MCF 10A (cell line): ENCODE data around the gene DUSP8. TPM values are rescaled to one million over a fixed set of nuclear protein-coding genes. Genes with fewer than 3 reads are reported as not detected.

ENCODE experiments used
- BruUV-seq: library from RNA; stranded (reverse); fragments of 400-500 nt; replicated peaks from 2 replicates; lab custom pipeline; 2021; lab: Mats Ljungman, UMichigan
- CTCF ChIA-PET: fragments of 300-600 bp; sonication (Branson Sonifier 250); formaldehyde crosslinking; extraction: SDS; loops from one replicate; lab custom pipeline; 2021; ENCODE audit warnings: antibody characterized with exemption, inconsistent platforms; lab: Yijun Ruan, JAX
- POLR2A ChIA-PET: fragments of 300-600, 350-650 bp; sonication (Branson Sonifier 250); formaldehyde crosslinking; extraction: SDS; loops from one replicate; lab custom pipeline; 2020; ENCODE audit warnings: antibody characterized with exemption, inconsistent platforms; lab: Yijun Ruan, JAX
- DNase-seq: peaks from one replicate; pipeline ENCODE4 v3.0.0-alpha.2; 2018; ENCODE audit not compliant: unreplicated experiment
- H3K27ac Mint-ChIP-seq: one replicate; pipeline ENCODE4 v1.8.0; 2022; ENCODE audit warnings: mild to moderate bottlenecking, low read depth, mixed read lengths; ENCODE audit not compliant: unreplicated experiment
- H3K27me3 Mint-ChIP-seq: one replicate; pipeline ENCODE4 v1.8.0; 2022; ENCODE audit warnings: mixed read lengths; ENCODE audit not compliant: insufficient read depth, unreplicated experiment
- H3K36me3 Mint-ChIP-seq: one replicate; pipeline ENCODE4 v1.8.0; 2022; ENCODE audit warnings: mild to moderate bottlenecking, moderate library complexity, mixed read lengths; ENCODE audit not compliant: insufficient read depth, unreplicated experiment
- H3K4me1 Mint-ChIP-seq: one replicate; pipeline ENCODE4 v1.8.0; 2022; ENCODE audit warnings: mixed read lengths; ENCODE audit not compliant: insufficient read depth, unreplicated experiment
- H3K4me3 Mint-ChIP-seq: one replicate; pipeline ENCODE4 v1.8.0; 2022; ENCODE audit warnings: mild to moderate bottlenecking, moderate library complexity, mixed read lengths; ENCODE audit not compliant: unreplicated experiment
- H3K9me3 Mint-ChIP-seq: one replicate; pipeline ENCODE4 v1.8.0; 2022; ENCODE audit warnings: mixed read lengths; ENCODE audit not compliant: unreplicated experiment
- intact Hi-C: fragments of 100-400 bp; cut with micrococcal nuclease; formaldehyde crosslinking; loops from 2 replicates; pipeline ENCODE4 v1.14.1; 2022
- total RNA-seq: library from RNA; stranded (reverse); gene quantifications from 2 replicates; pipeline ENCODE4 v1.2.3, GENCODE V29; 2022
- TF ChIP-seq, protein P1 (sequence below): fragments of 200-600 bp; IDR thresholded peaks from one replicate; pipeline ENCODE4 v1.8.0; 2022; ENCODE audit warnings: antibody characterized with exemption, mild to moderate bottlenecking; ENCODE audit not compliant: unreplicated experiment

DUSP8 gene
- total RNA-seq, 1 experiment from 2014 or later, result 17.6 TPM

DNA sequence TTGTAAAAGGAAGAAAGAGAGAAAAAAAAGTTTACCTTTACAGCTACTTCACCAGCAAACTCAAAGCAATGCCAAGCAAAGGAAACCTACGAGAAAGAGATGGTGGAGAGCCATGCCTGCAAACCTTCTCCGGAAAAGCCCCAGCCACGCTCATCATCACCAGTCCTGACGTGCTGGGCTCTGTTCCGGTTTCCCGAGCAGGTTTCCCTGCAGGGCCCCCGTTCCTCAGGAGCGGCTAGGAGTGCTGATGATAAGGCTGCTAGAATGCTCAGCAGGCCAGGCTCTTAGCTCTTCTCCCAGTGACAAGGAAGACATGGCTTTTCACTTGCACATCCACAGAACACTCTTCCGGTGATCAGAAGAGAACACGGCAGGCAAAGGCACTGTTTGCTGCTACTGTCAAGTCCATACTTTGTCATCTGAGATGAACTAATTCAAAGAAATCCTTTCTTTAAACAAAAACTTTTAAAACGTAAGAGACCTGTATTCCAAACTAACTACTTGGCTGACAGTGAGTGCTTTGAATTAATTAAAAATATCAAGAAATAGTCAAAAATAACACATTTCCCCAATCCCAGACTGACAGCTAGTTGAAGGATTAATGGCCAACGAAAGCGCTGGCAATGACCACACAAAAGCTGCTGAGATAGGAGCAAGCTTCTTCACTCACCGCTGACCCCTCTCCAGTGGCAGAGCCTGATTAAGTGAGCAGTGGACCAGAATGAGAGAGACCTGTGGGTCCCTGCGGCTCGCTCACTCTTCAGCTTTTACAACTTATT lies 35.8 kb downstream of the DUSP8 start:
- H3K4me3 Mint-ChIP-seq, result no peak overlapping the region
- DNase-seq, result no peak
- POLR2A ChIA-PET, result interaction anchor here (0.5 to 0.9 kb wide), 2 partner anchors 274 to 1237 kb away, joined by 3 to 4 read pairs; no protein-coding TSS in a partner anchor
- BruUV-seq, result TSS peak; percentile 34
- H3K36me3 Mint-ChIP-seq, result peaks cover 12% of the 10 kb centered on the region
- H3K9me3 Mint-ChIP-seq, result no peaks in the 10 kb centered on the region
- H3K27me3 Mint-ChIP-seq, result no peaks in the 10 kb centered on the region
- CTCF ChIA-PET, result interaction anchor here (0.9 to 1.3 kb wide), 2 partner anchors 10 to 103 kb away, joined by 3 to 4 read pairs; no protein-coding TSS in a partner anchor
- H3K4me1 Mint-ChIP-seq, result peaks cover 35% of the 10 kb centered on the region
- TF ChIP-seq, protein P1, sequence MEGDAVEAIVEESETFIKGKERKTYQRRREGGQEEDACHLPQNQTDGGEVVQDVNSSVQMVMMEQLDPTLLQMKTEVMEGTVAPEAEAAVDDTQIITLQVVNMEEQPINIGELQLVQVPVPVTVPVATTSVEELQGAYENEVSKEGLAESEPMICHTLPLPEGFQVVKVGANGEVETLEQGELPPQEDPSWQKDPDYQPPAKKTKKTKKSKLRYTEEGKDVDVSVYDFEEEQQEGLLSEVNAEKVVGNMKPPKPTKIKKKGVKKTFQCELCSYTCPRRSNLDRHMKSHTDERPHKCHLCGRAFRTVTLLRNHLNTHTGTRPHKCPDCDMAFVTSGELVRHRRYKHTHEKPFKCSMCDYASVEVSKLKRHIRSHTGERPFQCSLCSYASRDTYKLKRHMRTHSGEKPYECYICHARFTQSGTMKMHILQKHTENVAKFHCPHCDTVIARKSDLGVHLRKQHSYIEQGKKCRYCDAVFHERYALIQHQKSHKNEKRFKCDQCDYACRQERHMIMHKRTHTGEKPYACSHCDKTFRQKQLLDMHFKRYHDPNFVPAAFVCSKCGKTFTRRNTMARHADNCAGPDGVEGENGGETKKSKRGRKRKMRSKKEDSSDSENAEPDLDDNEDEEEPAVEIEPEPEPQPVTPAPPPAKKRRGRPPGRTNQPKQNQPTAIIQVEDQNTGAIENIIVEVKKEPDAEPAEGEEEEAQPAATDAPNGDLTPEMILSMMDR, result no peak
- H3K27ac Mint-ChIP-seq, result no peak overlapping the region
- intact Hi-C loops, result loop anchor here (10.0 kb wide), 1 partner anchor 231 kb away; the partner anchor contains the start of gene TOLLIP

DNA sequence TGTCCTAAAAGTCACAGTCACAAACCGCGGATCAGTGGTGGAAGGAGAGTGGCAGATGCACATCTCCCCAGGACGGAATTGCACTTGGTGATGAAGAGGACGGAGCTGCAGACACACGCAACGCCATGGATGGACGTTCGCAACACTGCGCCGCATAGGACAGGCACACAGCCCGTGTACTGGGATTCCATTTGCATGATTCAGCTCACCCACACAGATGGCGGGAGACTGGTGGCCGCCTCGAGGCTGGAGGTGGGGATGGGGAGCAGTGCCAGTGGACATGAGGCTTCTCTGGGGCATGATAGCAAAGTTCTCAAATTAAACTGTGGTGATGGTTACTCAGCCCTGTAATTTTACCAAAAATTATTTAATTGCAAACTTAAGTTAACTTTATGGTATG lies 37.4 kb downstream of the DUSP8 start:
- intact Hi-C loops, result loop anchor here (10.0 kb wide), 1 partner anchor 230 kb away; the partner anchor contains the start of gene TOLLIP
- TF ChIP-seq, protein P1, result no peak
- Mint-ChIP-seq H3K4me3 (peak overlapping the region; percentile 35), H3K9me3 (no peaks in the 10 kb centered on the region), H3K27me3 (no peaks in the 10 kb centered on the region), H3K36me3 (peaks cover 13% of the 10 kb centered on the region), H3K27ac (peak overlapping the region; percentile 46), H3K4me1 (peaks cover 36% of the 10 kb centered on the region)
- peak; percentile 76 for DNase-seq
- CTCF ChIA-PET, result interaction anchor here (0.5 to 1.0 kb wide), 4 partner anchors 17 to 421 kb away, joined by 3 to 5 read pairs (median 4); no protein-coding TSS in a partner anchor
- POLR2A ChIA-PET, result no interaction called here
- no TSS peak for BruUV-seq

DNA sequence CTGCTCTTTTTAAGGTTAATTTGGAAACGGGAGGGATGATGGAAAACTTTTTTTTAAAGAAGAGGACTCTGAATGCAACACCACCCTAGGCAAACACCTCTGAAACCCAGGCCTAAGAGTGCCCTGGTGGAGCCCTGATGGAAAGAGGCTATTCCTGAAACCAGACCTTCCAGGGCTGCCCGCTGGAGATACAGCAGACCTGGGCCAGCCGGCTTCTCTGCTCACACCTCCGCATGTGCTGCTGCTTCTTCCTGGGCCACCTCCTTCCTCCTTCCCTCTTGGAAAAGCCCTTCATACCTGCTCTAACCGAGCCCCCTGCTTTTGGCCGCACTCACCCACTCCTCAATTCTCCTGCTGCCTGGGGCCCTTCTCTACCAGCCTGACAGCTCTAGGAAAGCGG lies 37.9 kb downstream of the DUSP8 start:
- Mint-ChIP-seq H3K27me3 (no peaks in the 10 kb centered on the region), H3K36me3 (peaks cover 13% of the 10 kb centered on the region), H3K9me3 (no peaks in the 10 kb centered on the region), H3K27ac (peak overlapping the region; percentile 46), H3K4me1 (peaks cover 36% of the 10 kb centered on the region), H3K4me3 (peak overlapping the region; percentile 35)
- CTCF ChIA-PET, result interaction anchor here (0.5 to 1.0 kb wide), 3 partner anchors 17 to 420 kb away, joined by 3 to 5 read pairs (median 4); no protein-coding TSS in a partner anchor
- DNase-seq, result no peak
- intact Hi-C loops, result loop anchor here (10.0 kb wide), 1 partner anchor 229 kb away; the partner anchor contains the start of gene TOLLIP
- POLR2A ChIA-PET, result no interaction called here
- no TSS peak for BruUV-seq
- TF ChIP-seq, protein P1, result no peak

DNA sequence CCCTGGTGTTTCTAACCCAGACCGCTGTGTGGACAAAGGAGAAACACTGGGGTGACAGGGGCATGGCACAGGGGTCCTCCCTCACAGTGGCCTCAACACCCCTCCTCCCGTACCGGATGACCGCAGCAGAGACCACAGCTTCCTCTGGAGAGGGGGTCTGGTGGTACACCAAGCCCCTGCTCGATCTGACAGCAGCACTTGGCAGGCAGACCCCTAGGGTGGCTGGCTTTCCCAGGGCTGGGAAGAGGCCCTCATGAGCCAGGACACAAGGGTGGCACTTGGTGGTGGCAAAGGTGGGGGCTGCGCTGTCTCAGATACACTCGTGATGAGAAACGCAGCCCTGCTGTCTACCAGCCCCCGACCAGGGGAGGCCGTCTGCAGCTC lies 38.7 kb downstream of the DUSP8 start:
- ChIA-PET POLR2A (interaction anchor here (1.2 kb wide), 1 partner anchor 233 kb away, joined by 3 read pairs; no protein-coding TSS in a partner anchor), CTCF (interaction anchor here (1.7 to 2.5 kb wide), 4 partner anchors 14 to 331 kb away, joined by 4 to 21 read pairs (median 6); no protein-coding TSS in a partner anchor)
- no peak for DNase-seq
- no peaks in the 10 kb centered on the region for H3K9me3 Mint-ChIP-seq
- intact Hi-C loops, result loop anchor here (10.0 kb wide), 1 partner anchor 229 kb away; the partner anchor contains the start of gene TOLLIP
- TF ChIP-seq, protein P1, result no peak
- no TSS peak for BruUV-seq
- H3K4me1 Mint-ChIP-seq, result peaks cover 36% of the 10 kb centered on the region
- peaks cover 13% of the 10 kb centered on the region for H3K36me3 Mint-ChIP-seq
- H3K27ac Mint-ChIP-seq, result peak overlapping the region; percentile 46
- H3K27me3 Mint-ChIP-seq, result no peaks in the 10 kb centered on the region
- peak overlapping the region; percentile 10 for H3K4me3 Mint-ChIP-seq
